Right lobe of liver (tissue), 4 donors: ENCODE results near the gene PIK3R3.

Source experiments
- POLR2A ChIP-seq: fragments of 450-650 bp; IDR thresholded peaks from one replicate; pipeline ENCODE4 v1.6.1; 2017; ENCODE audit warnings: antibody characterized with exemption, mild to moderate bottlenecking
- TF ChIP-seq, protein P1 (sequence below), 4 donors: fragments of 200-600 bp in 3 of 4; fragments of 450-650 bp in 1 of 4; IDR thresholded peaks; one replicate each; pipeline versions ENCODE4 v1.5.1 to v1.8.0; 2016 to 2022; ENCODE audit warnings: antibody characterized with exemption in 4 of 4, mild to moderate bottlenecking in 2 of 4
- donor health status: DM: no; HTN: no; CAD: no.
- donor health status: DM: no; HTN: no; CAD: no.
- donor health status: DM: no; HTN: yes; CAD: no.

DNA sequence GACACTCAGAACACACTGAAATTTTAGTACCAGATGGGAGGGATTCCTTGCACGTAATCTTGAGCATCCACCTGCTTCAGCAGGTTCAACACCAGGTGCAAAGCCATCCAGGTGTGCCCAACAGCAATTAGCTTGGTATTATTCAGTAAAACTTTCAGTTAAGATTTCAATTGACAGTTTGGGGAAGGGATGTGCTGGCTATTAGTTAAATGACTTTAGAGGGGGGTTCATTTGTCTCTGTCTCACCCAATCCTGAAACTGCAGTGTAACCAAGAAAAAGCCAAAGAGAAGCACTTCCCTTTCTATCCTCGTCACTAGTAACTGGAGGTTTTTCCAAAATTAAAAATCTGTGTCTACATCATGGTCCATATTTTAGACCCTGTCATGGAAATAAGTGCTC lies 90.9 kb downstream of the PIK3R3 start:
- TF ChIP-seq, protein P1, sequence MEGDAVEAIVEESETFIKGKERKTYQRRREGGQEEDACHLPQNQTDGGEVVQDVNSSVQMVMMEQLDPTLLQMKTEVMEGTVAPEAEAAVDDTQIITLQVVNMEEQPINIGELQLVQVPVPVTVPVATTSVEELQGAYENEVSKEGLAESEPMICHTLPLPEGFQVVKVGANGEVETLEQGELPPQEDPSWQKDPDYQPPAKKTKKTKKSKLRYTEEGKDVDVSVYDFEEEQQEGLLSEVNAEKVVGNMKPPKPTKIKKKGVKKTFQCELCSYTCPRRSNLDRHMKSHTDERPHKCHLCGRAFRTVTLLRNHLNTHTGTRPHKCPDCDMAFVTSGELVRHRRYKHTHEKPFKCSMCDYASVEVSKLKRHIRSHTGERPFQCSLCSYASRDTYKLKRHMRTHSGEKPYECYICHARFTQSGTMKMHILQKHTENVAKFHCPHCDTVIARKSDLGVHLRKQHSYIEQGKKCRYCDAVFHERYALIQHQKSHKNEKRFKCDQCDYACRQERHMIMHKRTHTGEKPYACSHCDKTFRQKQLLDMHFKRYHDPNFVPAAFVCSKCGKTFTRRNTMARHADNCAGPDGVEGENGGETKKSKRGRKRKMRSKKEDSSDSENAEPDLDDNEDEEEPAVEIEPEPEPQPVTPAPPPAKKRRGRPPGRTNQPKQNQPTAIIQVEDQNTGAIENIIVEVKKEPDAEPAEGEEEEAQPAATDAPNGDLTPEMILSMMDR (IDR thresholded peaks at IDR 0.05), result no peak
- TF ChIP-seq POLR2A, result no peak
